Type B pancreatic cell (in vitro differentiated cells): ENCODE measurements around the gene NRP1. TPM values are rescaled to one million over a fixed set of nuclear protein-coding genes. Genes with fewer than 3 reads are reported as not detected.

Experiments
- DNase-seq: peaks from one replicate; pipeline ENCODE4 v3.0.0; 2021; ENCODE audit warnings: mixed read lengths; ENCODE audit not compliant: unreplicated experiment; ENCODE audit errors: extremely low spot score
- H3K27ac Mint-ChIP-seq: 2 replicates; pipeline ENCODE4 v1.8.0; 2021; ENCODE audit warnings: mild to moderate bottlenecking, mixed read lengths
- H3K27me3 Mint-ChIP-seq: 2 replicates; pipeline ENCODE4 v1.8.0; 2021; ENCODE audit warnings: mixed read lengths
- H3K36me3 Mint-ChIP-seq: 2 replicates; pipeline ENCODE4 v1.8.0; 2021; ENCODE audit warnings: mixed read lengths
- H3K4me1 Mint-ChIP-seq: one replicate; pipeline ENCODE4 v1.8.0; 2021; ENCODE audit warnings: mixed read lengths; ENCODE audit not compliant: unreplicated experiment
- H3K4me3 Mint-ChIP-seq: 2 replicates; pipeline ENCODE4 v1.8.0; 2021; ENCODE audit warnings: mild to moderate bottlenecking, mixed read lengths
- H3K9me3 Mint-ChIP-seq: 2 replicates; pipeline ENCODE4 v1.8.0; 2021; ENCODE audit warnings: mixed read lengths
- CTCF ChIP-seq: fragments of 200-600 bp; sonication (generic); conservative IDR thresholded peaks from 2 replicates; pipeline ENCODE4 v1.5.0; 2021; ENCODE audit warnings: antibody characterized with exemption, mild to moderate bottlenecking
- total RNA-seq: library from RNA; stranded (reverse); gene quantifications from 2 replicates; pipeline ENCODE4 v1.2.1, GENCODE V29; 2021; ENCODE audit warnings: low replicate concordance

NRP1 gene
- total RNA-seq, 1 donor from 2014 or later, result 70.7 TPM

GRCh38 chr10:33146189-33147012 lies 188.1 kb downstream of the NRP1 start:
- Mint-ChIP-seq H3K27ac (no peak overlapping the region), H3K9me3 (peaks cover 9% of the 10 kb centered on the region), H3K4me1 (peaks cover 7% of the 10 kb centered on the region), H3K4me3 (no peak overlapping the region), H3K36me3 (no peaks in the 10 kb centered on the region), H3K27me3 (no peaks in the 10 kb centered on the region)
- DNase-seq, result no peak
- TF ChIP-seq CTCF, result no peak

GRCh38 chr10:33145451-33146188 lies 188.8 kb downstream of the NRP1 start:
- H3K9me3 Mint-ChIP-seq, result peaks cover 9% of the 10 kb centered on the region
- peaks cover 7% of the 10 kb centered on the region for H3K4me1 Mint-ChIP-seq
- no peak overlapping the region for H3K4me3 Mint-ChIP-seq
- TF ChIP-seq CTCF, result no peak
- H3K36me3 Mint-ChIP-seq, result no peaks in the 10 kb centered on the region
- no peaks in the 10 kb centered on the region for H3K27me3 Mint-ChIP-seq
- no peak overlapping the region for H3K27ac Mint-ChIP-seq
- DNase-seq, result no peak

- Mint-ChIP-seq H3K36me3 (no peaks in the 10 kb centered on the region), H3K4me1 (peaks cover 7% of the 10 kb centered on the region), H3K9me3 (peaks cover 8% of the 10 kb centered on the region), H3K27ac (no peak overlapping the region), H3K4me3 (no peak overlapping the region), H3K27me3 (no peaks in the 10 kb centered on the region)
- DNase-seq, result no peak
- TF ChIP-seq CTCF, result no peak
These were observed 191.2 kb downstream of the NRP1 start for GRCh38 chr10:33143160-33143728.

GRCh38 chr10:33142295-33142694 lies 192.2 kb downstream of the NRP1 start:
- Mint-ChIP-seq H3K4me1 (peaks cover 7% of the 10 kb centered on the region), H3K9me3 (peaks cover 4% of the 10 kb centered on the region), H3K36me3 (no peaks in the 10 kb centered on the region), H3K27me3 (no peaks in the 10 kb centered on the region), H3K27ac (no peak overlapping the region), H3K4me3 (no peak overlapping the region)
- no peak for TF ChIP-seq CTCF
- DNase-seq, result no peak

- H3K36me3 Mint-ChIP-seq, result no peaks in the 10 kb centered on the region
- no peak for DNase-seq
- H3K27ac Mint-ChIP-seq, result no peak overlapping the region
- peaks cover 4% of the 10 kb centered on the region for H3K9me3 Mint-ChIP-seq
- peaks cover 7% of the 10 kb centered on the region for H3K4me1 Mint-ChIP-seq
- H3K27me3 Mint-ChIP-seq, result no peaks in the 10 kb centered on the region
- no peak overlapping the region for H3K4me3 Mint-ChIP-seq
- no peak for TF ChIP-seq CTCF
These were observed 193.2 kb downstream of the NRP1 start for GRCh38 chr10:33141251-33141650.
